ENCODE data around the gene NBAS.
A peak's percentile ranks its signal among the peaks of the same experiment; 100 is the strongest.
"Not testable (repeated sequence)": the region's sequence is repeated elsewhere in the genome, so short reads cannot be mapped to it uniquely, and the experiment has no call there.

The NBAS gene

DNA sequence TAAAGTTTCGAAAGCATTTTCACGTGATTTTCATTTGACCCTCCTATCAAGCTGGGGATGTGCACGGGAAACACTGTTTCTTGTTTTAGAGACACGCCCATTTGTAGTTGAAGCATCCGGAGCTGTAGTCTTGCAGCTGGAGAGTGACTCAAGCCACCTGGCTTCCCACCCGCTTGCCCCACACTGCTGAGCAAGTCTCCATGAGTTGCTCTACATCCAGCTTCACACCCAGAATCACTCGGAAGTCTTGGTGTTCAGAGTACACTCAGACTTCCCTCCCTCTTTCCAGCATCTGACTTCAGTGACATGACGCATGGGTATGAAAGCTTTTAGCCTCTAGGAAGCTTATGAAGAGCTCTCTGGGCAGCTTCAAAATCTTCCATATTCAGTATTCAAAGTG, 262.4 kb downstream of the NBAS start:
- peak in 1 of 2 donors; percentile 47 for DNase-seq

DNA sequence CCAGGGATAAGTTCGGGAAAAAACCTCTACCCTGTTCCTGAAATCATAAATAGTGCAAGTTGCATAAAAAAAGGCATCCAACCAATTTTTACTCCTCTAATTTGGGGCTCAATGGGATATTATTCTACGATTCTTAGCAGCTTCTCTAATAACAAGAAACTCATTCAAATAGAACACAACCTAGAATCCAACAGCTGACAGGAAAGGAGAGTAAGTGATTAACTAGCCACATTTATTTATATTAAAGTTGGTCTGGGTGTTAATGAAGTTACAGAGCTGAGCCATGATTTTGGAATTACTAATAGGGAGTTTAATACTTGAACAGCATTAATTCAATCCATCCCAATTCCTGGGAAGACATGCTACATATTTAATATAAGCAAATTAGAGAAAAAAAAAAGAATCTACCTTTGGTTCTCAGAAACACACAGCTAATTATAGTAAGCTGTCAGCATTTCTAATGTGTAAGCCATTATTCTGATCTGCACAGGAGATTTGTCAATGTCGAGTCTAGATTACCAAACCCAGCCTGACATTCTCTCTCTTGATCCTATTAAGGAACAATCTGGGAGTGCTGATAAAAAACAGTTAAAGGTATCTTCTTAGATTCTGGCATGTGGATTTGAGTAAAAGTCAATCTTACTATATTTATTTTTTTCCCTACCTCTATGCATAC, 267.7 kb downstream of the NBAS start:
- DNase-seq, result no peak

GRCh38 chr2:15287447-15288184, 273.5 kb downstream of the NBAS start:
- no peak for DNase-seq

DNA sequence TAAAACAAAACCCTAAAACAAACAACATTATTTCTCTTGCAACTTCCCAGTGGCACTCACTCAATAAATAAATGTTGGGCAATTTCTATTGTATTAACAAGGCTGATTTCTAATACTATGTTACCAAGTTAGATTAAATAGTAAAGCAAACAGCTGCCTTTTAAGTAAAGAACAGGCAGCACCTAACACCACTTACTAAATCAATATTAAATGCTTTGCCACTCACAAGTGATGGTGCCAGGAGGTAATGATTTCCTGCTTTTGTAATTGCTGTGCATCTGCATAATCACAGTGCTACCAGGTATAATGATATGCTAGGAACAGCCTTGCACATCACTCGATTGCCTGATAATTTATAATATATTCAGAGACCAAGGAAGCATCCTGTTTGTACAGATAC, 276.5 kb downstream of the NBAS start:
- DNase-seq, result no peak

DNA sequence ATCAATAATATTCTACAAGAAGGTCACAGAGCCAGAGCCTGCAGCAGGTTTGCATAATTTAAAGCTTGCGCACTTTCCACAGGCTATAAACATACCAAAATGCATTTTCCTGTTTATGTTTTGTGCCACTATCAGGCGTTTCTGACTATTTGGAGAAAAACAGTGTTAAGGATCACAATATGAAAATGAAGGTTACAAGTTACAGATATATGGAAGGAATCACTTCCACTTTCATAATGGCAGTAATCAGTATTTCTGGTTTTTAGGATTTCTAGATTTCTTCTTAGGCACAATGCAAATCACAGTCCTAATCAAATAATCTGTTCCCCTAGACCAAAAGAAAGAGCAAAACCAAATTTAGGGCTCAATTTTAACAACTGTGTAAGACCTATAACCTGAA, 279.5 kb downstream of the NBAS start:
- DNase-seq, result no peak

GRCh38 chr2:15279201-15279876, 281.8 kb downstream of the NBAS start:
- DNase-seq, result no peak

GRCh38 chr2:15278296-15278695, 282.8 kb downstream of the NBAS start:
- no peak for DNase-seq

- DNase-seq, result no peak
These were observed 285.8 kb downstream of the NBAS start for GRCh38 chr2:15275346-15275745.

DNA sequence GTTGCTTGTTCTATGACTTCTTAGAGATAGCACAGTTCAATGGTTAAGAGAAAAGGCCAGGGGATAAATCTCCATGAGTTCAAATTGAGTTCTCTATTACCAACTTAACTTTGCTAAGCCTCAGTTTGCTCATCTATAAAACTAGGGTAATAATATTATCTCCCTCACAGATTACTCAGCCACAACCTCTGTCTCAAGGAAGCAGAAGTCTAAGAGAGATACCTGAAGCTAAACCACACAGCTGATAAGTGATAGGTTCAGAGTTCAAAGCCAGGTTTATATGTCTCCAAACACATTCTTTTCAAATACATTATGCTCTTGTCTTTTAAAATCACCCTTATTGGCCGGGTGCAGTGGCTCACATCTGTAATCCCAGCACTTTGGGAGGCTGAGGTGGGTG, 287.7 kb downstream of the NBAS start:
- no peak for DNase-seq

GRCh38 chr2:15272942-15273341, 288.2 kb downstream of the NBAS start:
- no peak for DNase-seq

- DNase-seq, result no peak
These were observed 289.1 kb downstream of the NBAS start for GRCh38 chr2:15271941-15272542.

GRCh38 chr2:15271276-15271675, 289.9 kb downstream of the NBAS start:
- DNase-seq, result no peak

- DNase-seq, result no peak
These were observed 292.1 kb downstream of the NBAS start for GRCh38 chr2:15269043-15269442.

GRCh38 chr2:15265889-15266288, 295.2 kb downstream of the NBAS start:
- DNase-seq, result no peak

- no peak for DNase-seq
These were observed 297.0 kb downstream of the NBAS start for GRCh38 chr2:15263976-15264685.

GRCh38 chr2:15262792-15263191, 298.3 kb downstream of the NBAS start:
- DNase-seq, result no peak

DNA sequence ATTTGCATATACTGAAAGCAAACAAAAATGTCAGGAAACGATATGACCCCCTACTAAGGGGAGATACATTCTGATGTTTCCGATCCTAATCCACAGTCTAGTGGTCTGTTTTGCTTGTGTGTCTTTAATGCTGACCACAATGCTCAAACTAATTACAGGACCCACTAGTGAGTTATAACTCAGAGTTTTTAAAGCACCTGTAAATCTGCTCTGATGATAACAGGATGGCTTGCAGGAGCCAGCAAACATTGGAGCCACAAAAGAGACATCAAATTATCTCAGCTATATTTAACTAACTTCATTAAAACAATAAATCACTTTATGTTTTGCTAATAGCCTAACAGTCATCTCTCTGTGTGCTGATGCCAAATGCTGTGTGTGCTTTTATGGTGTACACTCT, 300.3 kb downstream of the NBAS start:
- no peak for DNase-seq

DNA sequence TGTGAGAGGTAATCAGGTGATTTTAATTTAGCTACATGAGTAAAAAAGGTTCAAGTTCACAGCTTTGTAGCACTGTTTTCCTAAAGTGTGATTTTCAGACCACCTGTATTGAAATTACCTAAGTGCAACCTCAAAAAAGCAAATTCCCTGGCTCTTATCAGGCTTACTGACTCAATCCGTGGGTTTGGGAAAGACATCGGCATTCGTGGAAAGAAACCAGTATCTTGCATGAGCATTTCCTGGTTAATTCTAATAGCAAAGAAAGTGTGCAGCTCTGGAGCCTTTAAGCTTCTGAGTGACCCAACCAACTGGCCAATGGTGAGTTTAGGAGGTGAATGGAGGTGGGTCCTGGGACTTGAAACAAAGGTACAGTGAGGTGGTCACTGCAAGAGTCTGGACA, 300.9 kb downstream of the NBAS start:
- no peak for DNase-seq

GRCh38 chr2:15259356-15259756, 301.8 kb downstream of the NBAS start:
- no peak for DNase-seq

DNA sequence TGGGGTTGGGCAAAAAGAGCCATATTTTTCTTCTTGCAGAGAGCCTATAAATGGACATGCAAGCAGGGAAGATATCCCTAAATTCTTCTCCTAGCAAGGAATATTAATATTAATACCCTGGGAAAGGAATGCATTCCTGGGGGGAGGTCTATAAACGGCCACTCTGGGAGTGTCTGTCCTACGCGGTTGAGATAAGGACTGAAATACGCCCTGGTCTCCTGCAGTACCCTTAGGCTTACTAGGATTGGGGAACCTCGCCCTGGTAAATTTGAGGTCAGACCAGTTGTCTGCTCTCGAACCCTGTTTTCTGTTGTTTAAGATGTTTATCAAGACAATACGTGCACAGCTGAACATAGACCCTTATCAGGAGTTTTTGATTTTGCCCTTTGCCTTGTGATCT, 302.7 kb downstream of the NBAS start:
- not testable (repeated sequence) for DNase-seq

DNA sequence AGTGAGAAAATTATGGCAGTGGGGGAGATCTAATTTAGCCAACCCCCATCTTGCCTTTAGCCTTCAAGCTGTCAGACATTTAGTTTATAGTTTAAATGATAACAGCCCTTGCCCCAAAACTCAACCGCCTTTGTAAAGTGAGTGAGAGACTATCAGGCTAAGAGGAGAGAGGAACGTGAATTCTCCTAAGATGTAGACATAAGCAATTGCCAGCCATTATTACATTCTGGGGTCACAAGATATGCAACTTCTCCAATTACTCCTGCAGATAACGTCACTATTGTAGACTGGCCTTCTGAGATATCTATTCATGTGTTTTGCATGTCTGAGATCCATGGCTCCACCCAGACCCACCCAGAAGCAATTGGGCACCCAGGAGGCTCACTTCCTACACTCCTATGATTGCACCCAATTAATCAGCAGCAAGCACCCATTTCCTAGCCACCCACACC, 307.3 kb downstream of the NBAS start:
- DNase-seq, result no peak

GRCh38 chr2:15253247-15253646, 307.9 kb downstream of the NBAS start:
- no peak for DNase-seq

DNA sequence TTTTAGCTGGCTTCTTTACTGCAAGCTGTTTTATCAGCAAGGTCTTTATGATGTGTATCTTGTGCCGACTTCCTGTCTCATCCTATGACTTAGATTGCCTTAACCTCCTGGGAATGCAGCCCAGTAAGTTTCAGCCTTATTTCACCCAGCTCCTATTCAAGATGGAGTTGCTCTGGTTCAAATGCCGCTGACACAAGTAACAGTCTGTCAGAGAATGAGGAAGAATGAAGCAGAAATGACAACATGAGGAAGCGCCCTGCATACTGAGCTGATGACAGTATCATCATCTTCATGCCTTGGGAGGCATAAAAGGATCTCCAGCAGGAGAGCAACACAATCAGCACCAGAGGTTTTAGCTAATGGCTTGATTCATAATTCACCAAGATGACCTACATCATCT, 309.4 kb downstream of the NBAS start:
- DNase-seq, result no peak
